GM23338 (cell line): Measurements from ENCODE around the gene MMP25. TPM values are rescaled to one million over a fixed set of nuclear protein-coding genes. Genes with fewer than 3 reads are reported as not detected.
A peak's percentile ranks its signal among the peaks of the same experiment; 100 is the strongest.

ENCODE experiments used
- ATAC-seq: fragments of 200-7000 bp; cut with Tn5 transposase; 3 replicates; pipeline ENCODE4 v1.9.1; 2020
- DNase-seq: peaks from one replicate; pipeline ENCODE4 v3.0.0-alpha.2; 2015; ENCODE audit warnings: low spot score
- H2AFZ ChIP-seq: fragments of 200-600 bp; sonication (generic); 2 replicates; pipeline ENCODE4 v1.8.0; 2016; ENCODE audit warnings: antibody characterized with exemption, mild to moderate bottlenecking, moderate library complexity
- H3F3A ChIP-seq: fragments of 200-600 bp; sonication (generic); replicated peaks from 2 replicates; pipeline ENCODE4 v1.8.0; 2017; ENCODE audit warnings: antibody characterized with exemption, mixed run types, low read depth
- H3K27ac ChIP-seq: fragments of 200-600 bp; sonication (generic); 2 replicates; pipeline ENCODE4 v1.6.1; 2016; ENCODE audit warnings: low read depth
- H3K27me3 ChIP-seq: fragments of 200-600 bp; sonication (generic); 2 replicates; pipeline ENCODE4 v1.8.0; 2016; ENCODE audit warnings: mild to moderate bottlenecking, mixed run types, moderate library complexity; ENCODE audit not compliant: insufficient read depth
- H3K36me3 ChIP-seq: fragments of 200-600 bp; sonication (generic); 2 replicates; pipeline ENCODE4 v1.8.0; 2016; ENCODE audit warnings: mild to moderate bottlenecking; ENCODE audit not compliant: insufficient read depth
- H3K4me1 ChIP-seq: fragments of 200-600 bp; sonication (generic); 2 replicates; pipeline ENCODE4 v1.8.0; 2016; ENCODE audit warnings: mild to moderate bottlenecking, moderate library complexity; ENCODE audit not compliant: insufficient read depth
- H3K4me2 ChIP-seq: fragments of 200-600 bp; sonication (generic); 2 replicates; pipeline ENCODE4 v1.7.1; 2017; ENCODE audit warnings: mixed run types
- H3K4me3 ChIP-seq: fragments of 200-600 bp; sonication (generic); 2 replicates; pipeline ENCODE4 v1.6.1; 2016; ENCODE audit warnings: mixed run types
- H3K79me2 ChIP-seq: fragments of 200-600 bp; sonication (generic); replicated peaks from 2 replicates; pipeline ENCODE4 v1.8.0; 2017; ENCODE audit warnings: mild to moderate bottlenecking; ENCODE audit not compliant: insufficient read depth
- H3K9me2 ChIP-seq: fragments of 200-600 bp; sonication (generic); 2 replicates; pipeline ENCODE4 v1.8.0; 2017; ENCODE audit not compliant: insufficient read depth
- H4K20me1 ChIP-seq: fragments of 200-600 bp; sonication (generic); replicated peaks from 2 replicates; pipeline ENCODE4 v1.8.0; 2017; ENCODE audit warnings: mild to moderate bottlenecking; ENCODE audit not compliant: insufficient read depth
- H3K27ac Mint-ChIP-seq: 2 replicates; pipeline ENCODE4 v1.8.0; 2020; ENCODE audit warnings: inconsistent platforms, mild to moderate bottlenecking, moderate library complexity, mixed read lengths
- H3K27me3 Mint-ChIP-seq: 3 replicates; pipeline ENCODE4 v1.8.0; 2022; ENCODE audit warnings: low read depth, mild to moderate bottlenecking, moderate library complexity, mixed read lengths, inconsistent platforms; ENCODE audit not compliant: insufficient read depth, poor library complexity
- H3K36me3 Mint-ChIP-seq: 3 replicates; pipeline ENCODE4 v1.8.0; 2021; ENCODE audit warnings: low read depth, mild to moderate bottlenecking, inconsistent platforms, moderate library complexity, mixed read lengths
- H3K4me1 Mint-ChIP-seq: 3 replicates; pipeline ENCODE4 v1.8.0; 2020; ENCODE audit warnings: mild to moderate bottlenecking, inconsistent platforms, mixed read lengths
- H3K4me3 Mint-ChIP-seq: 3 replicates; pipeline ENCODE4 v1.8.0; 2021; ENCODE audit warnings: moderate library complexity, mild to moderate bottlenecking, inconsistent platforms, mixed read lengths
- H3K9me3 Mint-ChIP-seq: 3 replicates; pipeline ENCODE4 v1.8.0; 2020; ENCODE audit warnings: moderate library complexity, mild to moderate bottlenecking, inconsistent platforms, mixed read lengths
- EZH2 ChIP-seq: fragments of 200-600 bp; sonication (generic); IDR thresholded peaks from one replicate; pipeline ENCODE4 v1.8.0; 2017; ENCODE audit warnings: antibody characterized with exemption, mild to moderate bottlenecking, low read depth; ENCODE audit not compliant: unreplicated experiment
- JUNB ChIP-seq: IDR thresholded peaks from one replicate; pipeline ENCODE4 v1.6.1; 2016; ENCODE audit warnings: antibody characterized with exemption; ENCODE audit not compliant: unreplicated experiment
- NANOG ChIP-seq: IDR thresholded peaks from 2 replicates; pipeline ENCODE4 v1.6.1; 2016; ENCODE audit warnings: antibody characterized with exemption, borderline replicate concordance
- POLR2AphosphoS5 ChIP-seq: IDR thresholded peaks from 2 replicates; pipeline ENCODE4 v1.6.1; 2016; ENCODE audit warnings: antibody characterized with exemption, low read depth
- ZNF331 ChIP-seq: fragments of 250-450 bp; sonication (Bioruptor Pico); IDR thresholded peaks from 2 replicates; pipeline ENCODE4 v1.5.0; 2020; ENCODE audit warnings: low read depth, mild to moderate bottlenecking, moderate library complexity
- polyA plus RNA-seq: library from polyadenylated mRNA; unstranded; fragments of >200 nt; fragmentation: Nextera tagmentation; extraction: Ambion mirVana; gene quantifications from 2 replicates; pipeline ENCODE4 v1.2.1, GENCODE V29; 2016
- total RNA-seq: library from RNA; depleted of rRNA; stranded (reverse); fragments of >200 nt; shearing (Covaris generic); gene quantifications from 2 replicates; pipeline ENCODE4 v1.2.3, GENCODE V29; 2014
- TF ChIP-seq, protein P1 (sequence below): IDR thresholded peaks from one replicate; pipeline ENCODE4 v1.6.1; 2018; ENCODE audit warnings: antibody characterized with exemption; ENCODE audit not compliant: unreplicated experiment
- TF ChIP-seq, protein P2 (sequence below), 2 experiments: fragments of 200-600 bp in 1 of 2; sonication (generic) in 1 of 2; conservative IDR thresholded peaks; 2 replicates each; pipeline versions ENCODE4 v1.5.1 to v1.6.1; 2016 to 2017; ENCODE audit warnings: antibody characterized with exemption in 2 of 2, low read depth in 2 of 2, mild to moderate bottlenecking in 2 of 2, moderate library complexity in 1 of 2

Gene MMP25
- total and polyA plus RNA-seq, 2 experiments from 2014 or later = 7.7 to 15.9 TPM

DNA sequence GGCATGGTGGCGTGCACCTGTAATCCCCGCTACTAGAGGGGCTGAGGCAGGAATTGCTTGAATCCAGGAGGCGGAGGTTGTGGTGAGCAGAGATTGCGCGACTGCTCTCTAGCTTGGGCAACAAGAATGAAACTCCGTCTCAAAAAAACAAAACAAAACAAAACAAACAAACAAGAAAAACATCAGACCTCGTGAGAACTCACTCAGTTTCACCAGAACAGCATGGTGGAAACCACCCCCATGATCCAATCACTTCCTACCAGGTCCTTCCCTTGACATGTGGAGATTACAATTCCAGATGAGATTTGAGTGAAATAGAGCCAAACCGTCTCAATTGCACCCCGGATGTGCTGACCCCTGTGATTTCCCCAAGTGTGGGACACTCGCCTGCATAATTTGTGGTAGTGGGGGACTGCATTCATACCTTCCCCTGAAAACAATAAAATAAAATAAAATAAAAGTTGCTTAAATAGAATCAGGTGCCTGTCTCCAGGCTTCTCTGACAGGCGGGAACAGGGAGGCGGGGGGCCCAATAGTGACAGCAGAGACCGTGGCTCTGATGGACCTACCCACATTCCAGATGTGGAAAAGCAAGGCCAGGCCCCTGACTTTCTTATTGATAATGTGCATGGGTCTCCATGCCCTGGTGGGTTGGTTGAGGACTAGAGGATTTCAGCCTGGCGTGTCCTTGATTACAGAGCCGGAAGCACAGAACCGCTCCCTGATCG is 39.7 kb downstream of the MMP25 start:
- H4K20me1 ChIP-seq = peaks cover 24% of the 10 kb centered on the region
- peaks cover 27% of the 10 kb centered on the region for H3K4me1 Mint-ChIP-seq
- H3K9me2 ChIP-seq = no peaks in the 10 kb centered on the region
- no peaks in the 10 kb centered on the region for H3K9me3 Mint-ChIP-seq
- H3K79me2 ChIP-seq = 0 out of 2 replicates have a peak, but pooled peaks cover 8% of the 10 kb centered on the region
- H3K4me3 Mint-ChIP-seq = no peak overlapping the region
- no peaks in the 10 kb centered on the region for H3K27me3 ChIP-seq
- H3K27ac Mint-ChIP-seq = no peak overlapping the region
- ATAC-seq = no peak
- no peak for TF ChIP-seq EZH2
- TF ChIP-seq NANOG = no peak
- no peak overlapping the region for H3K4me3 ChIP-seq
- peaks cover 7% of the 10 kb centered on the region; the same call in 1 of the 2 replicates for H3K4me1 ChIP-seq
- no peak overlapping the region for H3K4me2 ChIP-seq
- peaks cover 72% of the 10 kb centered on the region for H3K36me3 Mint-ChIP-seq
- H3K36me3 ChIP-seq = peaks cover 16% of the 10 kb centered on the region
- H3K27ac ChIP-seq = peak overlapping the region; percentile 63; the same call in 1 of the 2 replicates
- no peak overlapping the region for H2AFZ ChIP-seq
- DNase-seq = no peak
- H3K27me3 Mint-ChIP-seq = peaks cover 21% of the 10 kb centered on the region
- peaks cover 38% of the 10 kb centered on the region for H3F3A ChIP-seq

DNA sequence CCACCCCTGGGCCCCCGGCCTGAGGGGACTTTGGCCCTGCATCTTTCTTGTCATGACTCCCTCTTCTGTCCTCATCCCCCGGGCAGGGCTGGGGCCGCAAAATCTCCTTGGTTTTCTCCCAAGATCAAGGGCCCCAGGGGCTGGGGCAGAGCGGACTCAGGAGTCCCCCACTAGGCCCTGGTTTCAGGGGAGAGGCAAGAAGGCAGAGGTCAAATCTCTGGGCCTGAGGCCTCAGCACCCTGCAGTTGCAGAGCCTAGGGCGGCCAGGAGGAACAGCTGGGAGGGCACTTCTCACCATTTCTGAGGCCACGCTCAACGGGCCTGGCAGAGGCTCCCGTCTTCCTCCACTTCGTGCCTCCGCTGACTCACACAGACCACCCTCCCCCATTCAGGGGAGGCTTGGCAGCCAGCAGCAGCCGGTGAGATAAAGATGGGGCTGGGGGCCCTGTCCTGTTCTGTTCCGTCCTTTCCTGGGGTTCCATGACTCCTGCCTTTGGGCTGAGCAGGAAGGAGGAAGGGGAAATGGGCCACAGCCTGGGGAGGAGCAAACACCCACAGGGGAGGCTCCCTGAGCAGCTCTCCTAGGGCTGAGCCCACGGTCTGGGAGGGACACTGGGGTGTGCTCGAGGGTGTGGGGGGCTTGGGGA is 40.4 kb downstream of the MMP25 start:
- H3K27ac Mint-ChIP-seq = peak overlapping the region; percentile 40; the same call in 1 of the 2 replicates
- Histone ChIP-seq H3K4me2 (no peak overlapping the region), H3K4me1 (peaks cover 7% of the 10 kb centered on the region; the same call in 1 of the 2 replicates), H3K36me3 (peaks cover 22% of the 10 kb centered on the region), H3F3A (peaks cover 44% of the 10 kb centered on the region), H3K4me3 (no peak overlapping the region), H3K27me3 (no peaks in the 10 kb centered on the region), H4K20me1 (peaks cover 28% of the 10 kb centered on the region), H3K79me2 (0 out of 2 replicates have a peak, but pooled peaks cover 8% of the 10 kb centered on the region), H2AFZ (no peak overlapping the region), H3K9me2 (no peaks in the 10 kb centered on the region), H3K27ac (peak overlapping the region; percentile 84; the same call in 1 of the 2 replicates)
- TF ChIP-seq POLR2AphosphoS5 (no peak; the same call in 1 of the 2 replicates), JUNB (no peak), ZNF331 (CRISPR knock-in tag) (no peak)
- ATAC-seq = peak; percentile 31
- H3K36me3 Mint-ChIP-seq = peaks cover 75% of the 10 kb centered on the region
- no peaks in the 10 kb centered on the region for H3K9me3 Mint-ChIP-seq
- peaks cover 26% of the 10 kb centered on the region for H3K4me1 Mint-ChIP-seq
- no peak overlapping the region for H3K4me3 Mint-ChIP-seq
- DNase-seq = no peak
- peaks cover 24% of the 10 kb centered on the region for H3K27me3 Mint-ChIP-seq

DNA sequence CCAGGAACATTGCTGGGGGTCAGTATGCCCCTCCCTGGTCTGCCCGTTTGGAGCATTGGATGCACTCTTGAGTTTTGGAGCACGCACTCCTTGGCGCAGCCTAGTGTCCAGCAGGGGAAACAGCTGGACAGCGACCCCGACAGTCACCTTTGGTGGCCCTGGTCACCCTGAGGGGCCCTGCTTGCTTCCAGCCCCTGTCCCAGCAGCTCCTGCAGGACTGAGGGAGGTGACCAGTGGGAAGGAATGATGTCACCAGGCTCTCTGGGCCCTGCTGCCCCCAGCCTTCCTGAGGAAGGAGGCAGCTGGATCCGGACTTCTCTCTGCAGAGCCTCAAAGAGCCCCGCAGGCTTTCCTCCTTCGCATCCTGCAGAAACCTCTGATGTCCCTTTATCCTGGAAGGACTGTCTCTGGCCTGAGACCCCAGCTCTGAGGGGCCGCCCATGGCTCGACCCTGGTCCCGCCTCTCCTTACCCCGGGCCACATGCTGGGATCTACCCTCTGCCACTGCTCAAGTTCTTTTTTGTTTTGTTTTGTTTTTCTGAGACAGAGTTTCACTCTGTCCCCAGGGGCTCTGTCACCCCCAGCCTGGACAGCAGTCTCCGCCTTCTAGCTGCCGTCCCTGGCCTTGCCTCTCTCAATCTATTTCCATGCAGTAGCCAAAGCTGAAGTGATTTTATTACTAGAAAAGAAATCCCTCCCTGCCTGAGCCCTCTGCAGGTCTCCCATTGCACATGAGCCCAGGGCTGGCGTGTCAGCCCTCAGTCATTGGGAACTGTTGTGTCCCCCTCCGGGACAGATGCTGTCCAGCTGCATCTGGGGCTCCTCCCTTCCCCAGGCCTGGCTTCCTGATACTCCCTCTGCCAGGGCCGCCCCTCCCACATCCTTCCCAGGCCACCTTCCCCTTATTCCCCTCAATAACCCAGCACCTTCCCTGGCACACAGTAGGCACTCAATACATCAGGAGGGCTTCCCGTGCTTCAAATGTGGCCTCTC is 41.2 kb downstream of the MMP25 start:
- H3K4me1 Mint-ChIP-seq = peaks cover 28% of the 10 kb centered on the region
- Histone ChIP-seq H3K4me1 (peaks cover 7% of the 10 kb centered on the region; the same call in 1 of the 2 replicates), H3K27ac (peak overlapping the region; percentile 84), H3K9me2 (no peaks in the 10 kb centered on the region), H3F3A (peaks cover 50% of the 10 kb centered on the region), H4K20me1 (peaks cover 32% of the 10 kb centered on the region), H3K4me3 (no peak overlapping the region), H3K27me3 (no peaks in the 10 kb centered on the region), H3K79me2 (peaks cover 13% of the 10 kb centered on the region), H3K4me2 (no peak overlapping the region), H3K36me3 (peaks cover 28% of the 10 kb centered on the region), H2AFZ (no peak overlapping the region)
- H3K36me3 Mint-ChIP-seq = peaks cover 80% of the 10 kb centered on the region
- DNase-seq (peak; percentile 48), ATAC-seq (peak; percentile 51)
- peaks cover 26% of the 10 kb centered on the region for H3K27me3 Mint-ChIP-seq
- no peaks in the 10 kb centered on the region for H3K9me3 Mint-ChIP-seq
- H3K4me3 Mint-ChIP-seq = peak overlapping the region; percentile 19; the same call in 1 of the 3 replicates
- H3K27ac Mint-ChIP-seq = peak overlapping the region; percentile 80
- TF ChIP-seq, protein P1, sequence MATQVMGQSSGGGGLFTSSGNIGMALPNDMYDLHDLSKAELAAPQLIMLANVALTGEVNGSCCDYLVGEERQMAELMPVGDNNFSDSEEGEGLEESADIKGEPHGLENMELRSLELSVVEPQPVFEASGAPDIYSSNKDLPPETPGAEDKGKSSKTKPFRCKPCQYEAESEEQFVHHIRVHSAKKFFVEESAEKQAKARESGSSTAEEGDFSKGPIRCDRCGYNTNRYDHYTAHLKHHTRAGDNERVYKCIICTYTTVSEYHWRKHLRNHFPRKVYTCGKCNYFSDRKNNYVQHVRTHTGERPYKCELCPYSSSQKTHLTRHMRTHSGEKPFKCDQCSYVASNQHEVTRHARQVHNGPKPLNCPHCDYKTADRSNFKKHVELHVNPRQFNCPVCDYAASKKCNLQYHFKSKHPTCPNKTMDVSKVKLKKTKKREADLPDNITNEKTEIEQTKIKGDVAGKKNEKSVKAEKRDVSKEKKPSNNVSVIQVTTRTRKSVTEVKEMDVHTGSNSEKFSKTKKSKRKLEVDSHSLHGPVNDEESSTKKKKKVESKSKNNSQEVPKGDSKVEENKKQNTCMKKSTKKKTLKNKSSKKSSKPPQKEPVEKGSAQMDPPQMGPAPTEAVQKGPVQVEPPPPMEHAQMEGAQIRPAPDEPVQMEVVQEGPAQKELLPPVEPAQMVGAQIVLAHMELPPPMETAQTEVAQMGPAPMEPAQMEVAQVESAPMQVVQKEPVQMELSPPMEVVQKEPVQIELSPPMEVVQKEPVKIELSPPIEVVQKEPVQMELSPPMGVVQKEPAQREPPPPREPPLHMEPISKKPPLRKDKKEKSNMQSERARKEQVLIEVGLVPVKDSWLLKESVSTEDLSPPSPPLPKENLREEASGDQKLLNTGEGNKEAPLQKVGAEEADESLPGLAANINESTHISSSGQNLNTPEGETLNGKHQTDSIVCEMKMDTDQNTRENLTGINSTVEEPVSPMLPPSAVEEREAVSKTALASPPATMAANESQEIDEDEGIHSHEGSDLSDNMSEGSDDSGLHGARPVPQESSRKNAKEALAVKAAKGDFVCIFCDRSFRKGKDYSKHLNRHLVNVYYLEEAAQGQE = peak; percentile 47
- TF ChIP-seq EZH2 (no peak), POLR2AphosphoS5 (peak; percentile 6; the same call in 1 of the 2 replicates)
- TF ChIP-seq, protein P2, sequence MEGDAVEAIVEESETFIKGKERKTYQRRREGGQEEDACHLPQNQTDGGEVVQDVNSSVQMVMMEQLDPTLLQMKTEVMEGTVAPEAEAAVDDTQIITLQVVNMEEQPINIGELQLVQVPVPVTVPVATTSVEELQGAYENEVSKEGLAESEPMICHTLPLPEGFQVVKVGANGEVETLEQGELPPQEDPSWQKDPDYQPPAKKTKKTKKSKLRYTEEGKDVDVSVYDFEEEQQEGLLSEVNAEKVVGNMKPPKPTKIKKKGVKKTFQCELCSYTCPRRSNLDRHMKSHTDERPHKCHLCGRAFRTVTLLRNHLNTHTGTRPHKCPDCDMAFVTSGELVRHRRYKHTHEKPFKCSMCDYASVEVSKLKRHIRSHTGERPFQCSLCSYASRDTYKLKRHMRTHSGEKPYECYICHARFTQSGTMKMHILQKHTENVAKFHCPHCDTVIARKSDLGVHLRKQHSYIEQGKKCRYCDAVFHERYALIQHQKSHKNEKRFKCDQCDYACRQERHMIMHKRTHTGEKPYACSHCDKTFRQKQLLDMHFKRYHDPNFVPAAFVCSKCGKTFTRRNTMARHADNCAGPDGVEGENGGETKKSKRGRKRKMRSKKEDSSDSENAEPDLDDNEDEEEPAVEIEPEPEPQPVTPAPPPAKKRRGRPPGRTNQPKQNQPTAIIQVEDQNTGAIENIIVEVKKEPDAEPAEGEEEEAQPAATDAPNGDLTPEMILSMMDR (conservative IDR thresholded peaks at IDR 0.05; ENCODE audit: low read depth in 2 of 2) = peak; percentile 49 to 62
